ENCODE measurements around the gene SECISBP2. TPM values are rescaled to one million over a fixed set of nuclear protein-coding genes. Genes with fewer than 3 reads are reported as not detected.
A peak's percentile ranks its signal among the peaks of the same experiment; 100 is the strongest.

The SECISBP2 gene
- total RNA-seq, 1 donor from 2014 or later, result 27.8 TPM

GRCh38 chr9:89356782-89357181, 38.5 kb downstream of the SECISBP2 start:
- no peaks in the 10 kb centered on the region for H3K27me3 ChIP-seq
- H3K9me3 ChIP-seq, result no peaks in the 10 kb centered on the region
- no peak for TF ChIP-seq CTCF (IDR thresholded peaks at IDR 0.05)
- no peak overlapping the region for H3K4me3 ChIP-seq
- intact Hi-C loops (cut with DNase I), result no loop called here
- H3K4me1 ChIP-seq, result no peaks in the 10 kb centered on the region
- DNase-seq (ENCODE audit: low spot score in 2 of 2), result no peak
- H3K27ac ChIP-seq, result no peak overlapping the region
- H3K36me3 ChIP-seq, result peaks cover 74 to 99% of the 10 kb centered on the region in 2 donors

- TF ChIP-seq CTCF (IDR thresholded peaks at IDR 0.05), result no peak
- intact Hi-C loops (cut with DNase I), result no loop called here
- Histone ChIP-seq H3K4me1 (no peaks in the 10 kb centered on the region), H3K36me3 (peaks cover 74 to 99% of the 10 kb centered on the region in 2 donors), H3K27me3 (no peaks in the 10 kb centered on the region), H3K9me3 (no peaks in the 10 kb centered on the region), H3K27ac (no peak overlapping the region), H3K4me3 (no peak overlapping the region)
- no peak for DNase-seq (ENCODE audit: low spot score in 2 of 2)
These were observed 39.3 kb downstream of the SECISBP2 start for GRCh38 chr9:89357331-89358197.

GRCh38 chr9:89358376-89358916, 40.1 kb downstream of the SECISBP2 start:
- no peaks in the 10 kb centered on the region for H3K9me3 ChIP-seq
- no peak overlapping the region for H3K4me3 ChIP-seq
- no peak for TF ChIP-seq CTCF (IDR thresholded peaks at IDR 0.05)
- peaks cover 73 to 95% of the 10 kb centered on the region in 2 donors for H3K36me3 ChIP-seq
- H3K4me1 ChIP-seq, result no peaks in the 10 kb centered on the region
- H3K27ac ChIP-seq, result no peak overlapping the region
- no peak for DNase-seq (ENCODE audit: low spot score in 2 of 2)
- intact Hi-C loops (cut with DNase I), result no loop called here
- H3K27me3 ChIP-seq, result no peaks in the 10 kb centered on the region

- H3K36me3 ChIP-seq, result peaks cover 67 to 90% of the 10 kb centered on the region in 2 donors
- no peak for DNase-seq (ENCODE audit: low spot score in 2 of 2)
These were observed 40.7 kb downstream of the SECISBP2 start for GRCh38 chr9:89358985-89359384.

GRCh38 chr9:89359751-89360261, 41.5 kb downstream of the SECISBP2 start:
- DNase-seq (ENCODE audit: low spot score in 2 of 2), result peak in 1 of 2 donors; percentile 39
- Histone ChIP-seq H3K4me3 (no peak overlapping the region), H3K36me3 (peaks cover 61 to 85% of the 10 kb centered on the region in 2 donors), H3K9me3 (no peaks in the 10 kb centered on the region), H3K27ac (no peak overlapping the region), H3K4me1 (no peaks in the 10 kb centered on the region), H3K27me3 (no peaks in the 10 kb centered on the region)
- intact Hi-C loops (cut with DNase I), result no loop called here
- TF ChIP-seq CTCF (IDR thresholded peaks at IDR 0.05), result no peak

More at GRCh38 chr9:89358985-89359384, 40.7 kb downstream of the SECISBP2 start:
- TF ChIP-seq CTCF (IDR thresholded peaks at IDR 0.05), result no peak
- intact Hi-C loops (cut with DNase I), result no loop called here
- no peak overlapping the region for H3K4me3 ChIP-seq
- no peak overlapping the region for H3K27ac ChIP-seq
- H3K27me3 ChIP-seq, result no peaks in the 10 kb centered on the region
- H3K4me1 ChIP-seq, result no peaks in the 10 kb centered on the region
- no peaks in the 10 kb centered on the region for H3K9me3 ChIP-seq
